Suprapubic skin (tissue), 2 donors: ENCODE measurements around the gene STXBP4.

Source experiments
- EP300 ChIP-seq: sonication (generic); formaldehyde crosslinking; IDR thresholded peaks from one replicate; pipeline ENCODE4 v1.6.1; 2017; ENCODE audit warnings: antibody characterized with exemption
- POLR2A ChIP-seq, 2 donors: fragments of 450-650 bp; IDR thresholded peaks; one replicate each; pipeline ENCODE4 v1.6.1; 2017; ENCODE audit warnings: antibody characterized with exemption in 2 of 2, mild to moderate bottlenecking in 2 of 2, moderate library complexity in 2 of 2

DNA sequence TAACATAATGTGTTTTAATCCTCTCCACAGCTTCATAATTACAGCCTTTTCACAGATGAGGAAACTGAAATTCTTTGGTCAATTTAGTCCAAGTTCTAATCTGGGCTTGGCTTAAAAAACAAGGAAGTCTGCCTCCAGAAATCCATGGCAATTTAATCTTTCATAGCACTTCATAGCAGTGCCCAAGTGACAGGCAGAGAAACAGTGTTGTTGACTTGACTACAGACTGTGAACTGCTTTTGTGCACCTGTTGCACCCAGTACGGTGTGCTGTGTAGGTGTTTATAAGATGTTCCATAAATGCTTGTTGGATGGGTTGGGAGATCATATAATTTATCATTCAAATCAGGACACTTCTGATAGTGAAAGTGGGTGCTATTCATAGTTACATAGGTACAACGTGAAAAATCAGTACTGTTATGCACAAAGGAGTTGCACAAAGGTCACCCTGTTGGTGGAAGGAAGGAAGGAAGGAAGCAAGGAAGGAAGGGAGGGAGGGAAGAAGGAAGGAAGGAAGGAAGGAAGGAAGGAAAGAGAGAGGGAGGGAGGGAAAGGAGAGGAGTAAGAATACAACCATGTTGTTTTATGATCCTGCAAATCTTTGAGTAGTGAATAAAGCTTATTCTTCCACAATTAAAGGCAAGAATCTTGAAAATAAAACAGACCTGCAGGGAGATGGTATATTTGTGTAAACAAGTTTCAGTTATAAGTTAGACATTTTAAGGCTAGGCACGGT lies 239.7 kb downstream of the STXBP4 start:
- no peak for TF ChIP-seq EP300
- TF ChIP-seq POLR2A (IDR thresholded peaks at IDR 0.05) = no peak
